GM08714 (cell line): ENCODE data around the gene OR10K1.
"Not testable (repeated sequence)": the region's sequence is repeated elsewhere in the genome, so short reads cannot be mapped to it uniquely, and the experiment has no call there.

ENCODE experiments used
- H3K4me3 ChIP-seq: fragments of 200-500 bp; sonication (Bioruptor generic); 2 replicates; pipeline ENCODE4 v1.5.1; 2014; ENCODE audit warnings: mild to moderate bottlenecking, low read length, inconsistent platforms
- ZNF274 ChIP-seq: IDR thresholded peaks from 2 replicates; pipeline ENCODE4 v1.6.1; 2012; ENCODE audit warnings: mild to moderate bottlenecking, low read depth, low read length

OR10K1 gene, protein sequence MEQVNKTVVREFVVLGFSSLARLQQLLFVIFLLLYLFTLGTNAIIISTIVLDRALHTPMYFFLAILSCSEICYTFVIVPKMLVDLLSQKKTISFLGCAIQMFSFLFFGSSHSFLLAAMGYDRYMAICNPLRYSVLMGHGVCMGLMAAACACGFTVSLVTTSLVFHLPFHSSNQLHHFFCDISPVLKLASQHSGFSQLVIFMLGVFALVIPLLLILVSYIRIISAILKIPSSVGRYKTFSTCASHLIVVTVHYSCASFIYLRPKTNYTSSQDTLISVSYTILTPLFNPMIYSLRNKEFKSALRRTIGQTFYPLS

DNA sequence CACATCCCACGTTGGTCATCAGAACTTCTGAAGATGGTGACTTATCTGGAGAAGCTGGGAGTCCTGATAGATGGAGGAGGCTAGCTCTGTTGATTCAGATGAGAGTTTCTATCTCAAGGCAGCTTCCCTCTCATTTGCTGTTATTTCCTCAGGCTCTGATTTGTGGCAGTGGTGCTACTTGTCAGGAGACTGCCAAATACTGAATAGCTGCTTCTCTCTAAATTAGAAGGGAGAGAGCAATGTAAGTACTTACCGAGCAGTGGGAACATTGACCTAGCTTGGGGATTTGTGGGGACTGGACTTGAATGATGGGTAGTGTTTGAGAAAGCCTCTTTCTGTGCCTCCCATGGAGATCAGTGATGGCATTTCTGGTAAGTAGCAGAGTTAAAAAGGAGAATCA, at the start of gene OR10K1:
TSS of gene OR10K1 (plus strand) at position 301 of the 400 bp plus-strand sequence. CDS start 3,728 bp downstream, outside the sequence.
- TF ChIP-seq ZNF274 = no peak
- H3K4me3 ChIP-seq = no peak within 1 kb of the TSS

DNA sequence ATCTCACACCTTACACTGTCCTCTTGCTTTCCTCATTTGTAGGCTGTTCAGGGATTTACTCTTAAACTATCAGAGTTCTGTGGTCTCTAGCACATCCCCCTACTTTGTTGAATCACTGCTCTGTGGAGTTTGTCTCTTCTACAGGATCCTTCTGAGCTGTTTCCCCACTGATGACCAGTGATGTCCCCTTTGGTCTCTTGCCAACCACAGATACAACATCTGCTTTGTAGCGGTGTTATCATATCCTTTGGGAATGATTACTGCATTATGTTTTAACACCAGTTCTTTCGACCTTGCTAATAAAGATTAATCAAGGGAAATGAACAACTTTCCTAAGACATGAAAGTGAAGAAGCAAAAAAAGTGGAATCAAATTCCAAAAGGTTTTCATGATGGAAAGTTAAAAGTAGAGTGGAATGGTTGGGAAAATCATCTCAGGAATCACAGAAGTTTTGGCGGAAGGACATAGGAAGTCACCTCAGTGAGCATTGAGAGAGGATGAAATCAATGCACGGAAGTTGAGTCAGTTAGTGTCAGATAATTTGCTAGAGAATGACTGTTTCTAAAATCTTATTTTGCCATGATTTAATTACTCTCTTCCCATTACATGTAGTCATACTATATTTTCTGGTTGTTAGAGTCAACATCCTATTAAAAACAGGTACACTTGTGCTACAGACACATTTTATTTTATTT, 46.8 kb upstream of the OR10K1 start:
- TF ChIP-seq ZNF274 = no peak
- H3K4me3 ChIP-seq = no peak overlapping the region

DNA sequence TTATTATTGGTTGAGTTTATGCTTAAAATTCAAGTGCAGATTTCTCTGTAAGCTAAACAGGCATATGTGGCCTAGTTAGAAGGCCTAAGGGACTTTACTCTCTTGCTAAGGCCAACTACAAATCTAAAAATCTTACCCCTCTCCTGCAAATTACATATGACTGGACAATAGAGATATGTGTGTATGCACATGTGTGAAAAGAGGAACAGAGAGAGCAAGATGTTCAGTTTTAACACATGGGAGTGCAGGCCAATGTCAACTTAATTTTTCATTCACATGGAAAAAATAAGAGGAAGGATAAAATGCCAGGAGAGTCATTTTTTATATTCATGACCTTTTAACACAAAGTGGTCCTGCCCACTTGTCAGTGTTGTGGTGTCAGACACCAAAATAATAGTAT, 44.0 kb upstream of the OR10K1 start:
- TF ChIP-seq ZNF274 = no peak

DNA sequence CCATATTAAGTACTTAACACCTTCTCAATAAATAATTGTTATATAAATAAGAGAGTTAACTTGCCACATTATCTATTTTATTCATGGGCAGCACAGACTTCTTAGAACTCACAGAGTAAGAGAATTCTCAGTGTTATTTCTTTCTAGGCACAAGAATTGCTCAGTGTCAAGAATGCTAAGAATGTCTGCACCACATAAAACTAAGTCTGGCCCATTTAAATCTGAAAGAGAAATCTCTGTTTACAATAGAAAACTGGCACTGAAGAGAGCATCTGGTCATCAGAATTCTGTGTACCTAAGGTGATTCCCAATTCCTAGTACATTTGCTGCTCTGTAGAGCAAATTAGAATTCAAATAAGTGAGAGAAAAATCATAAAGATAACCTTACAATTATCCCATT, 39.4 kb upstream of the OR10K1 start:
- TF ChIP-seq ZNF274 = no peak
- no peak overlapping the region for H3K4me3 ChIP-seq

More for the DNA sequence above, 44.0 kb upstream of the OR10K1 start:
- no peak overlapping the region for H3K4me3 ChIP-seq

DNA sequence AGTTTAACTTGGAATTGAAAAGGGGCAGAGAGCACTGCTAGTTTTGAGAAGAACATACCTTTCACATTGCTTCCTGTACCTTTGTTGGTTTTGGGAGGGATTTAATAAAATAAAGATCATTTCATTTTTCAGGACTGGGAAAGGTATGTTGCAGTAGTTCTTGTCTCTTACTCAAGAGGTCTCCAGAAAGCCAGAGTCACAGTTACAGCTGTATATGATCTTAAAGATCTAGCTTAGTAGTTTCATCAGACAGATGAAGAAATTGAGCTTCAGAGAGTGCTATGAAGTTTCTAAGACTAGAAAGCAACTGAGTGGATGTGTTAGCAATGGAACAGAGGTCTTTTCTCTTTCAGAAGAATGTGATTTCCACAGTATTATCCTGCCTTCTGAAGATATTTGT, 36.6 kb upstream of the OR10K1 start:
- TF ChIP-seq ZNF274 = no peak
- no peak overlapping the region for H3K4me3 ChIP-seq

DNA sequence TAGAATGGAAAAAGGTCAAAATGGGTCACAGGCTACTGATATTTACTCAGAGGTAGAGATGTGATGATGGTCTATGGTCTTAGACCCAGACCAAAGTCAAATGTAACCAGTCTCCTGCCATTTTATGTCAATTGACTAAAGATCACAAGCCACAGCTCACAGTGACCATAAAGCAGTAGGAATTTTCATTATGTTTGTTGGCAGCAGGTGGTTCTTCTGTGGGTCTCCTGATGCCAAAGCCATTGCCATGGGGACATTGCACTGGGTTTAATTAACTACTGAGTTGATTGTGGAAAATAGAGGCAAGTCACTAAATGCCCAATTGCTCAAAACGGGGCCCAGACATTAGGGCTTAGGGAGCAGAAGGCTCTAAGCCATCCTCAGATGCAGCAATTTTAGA, 35.5 kb upstream of the OR10K1 start, which contains the start of gene OR10K2:
TSS of gene OR10K2 (minus strand) at position 101 of the 400 bp plus-strand sequence. CDS start 5,371 bp downstream, outside the sequence.
- TF ChIP-seq ZNF274 = no peak
- H3K4me3 ChIP-seq = no peak within 1 kb of the TSS

DNA sequence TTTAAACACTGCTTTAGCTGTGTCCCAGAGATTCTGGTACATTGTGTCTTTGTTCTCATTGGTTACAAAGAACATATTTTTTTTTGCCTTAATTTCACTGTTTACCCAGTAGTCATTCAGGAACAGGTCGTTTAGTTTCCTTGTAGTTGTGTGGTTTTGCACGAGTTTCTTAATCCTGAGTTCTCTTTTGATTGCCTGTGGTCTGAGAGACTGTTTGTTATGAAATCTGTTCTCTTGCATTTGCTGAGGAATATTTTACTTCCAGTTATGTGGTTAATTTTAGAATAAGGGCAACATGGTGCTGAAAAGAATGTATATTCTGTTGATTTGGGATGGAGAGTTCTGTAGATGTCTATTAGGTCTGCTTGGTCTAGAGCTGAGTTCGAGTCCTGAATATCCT, 31.5 kb upstream of the OR10K1 start:
- not testable (repeated sequence) for H3K4me3 ChIP-seq

DNA sequence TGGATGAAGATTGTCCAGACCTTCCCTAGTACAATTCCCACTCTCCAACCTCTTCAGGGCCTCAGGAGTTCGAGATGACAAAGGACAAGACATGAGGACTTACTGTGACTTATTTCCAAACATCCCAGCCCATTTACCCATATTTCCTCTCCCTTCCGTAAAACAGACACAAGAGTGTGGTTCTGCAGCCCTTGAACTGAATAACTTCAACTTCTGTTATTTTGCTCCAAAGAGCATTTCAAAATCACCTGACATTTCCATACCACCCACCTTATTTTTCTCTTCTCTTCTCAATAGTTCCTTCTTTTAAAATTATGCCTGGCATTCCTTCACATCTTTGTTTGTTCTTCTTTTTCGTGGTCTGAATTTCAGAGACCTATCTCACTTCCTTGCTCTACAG, 26.9 kb upstream of the OR10K1 start:
- TF ChIP-seq ZNF274 = no peak
- no peak overlapping the region for H3K4me3 ChIP-seq

DNA sequence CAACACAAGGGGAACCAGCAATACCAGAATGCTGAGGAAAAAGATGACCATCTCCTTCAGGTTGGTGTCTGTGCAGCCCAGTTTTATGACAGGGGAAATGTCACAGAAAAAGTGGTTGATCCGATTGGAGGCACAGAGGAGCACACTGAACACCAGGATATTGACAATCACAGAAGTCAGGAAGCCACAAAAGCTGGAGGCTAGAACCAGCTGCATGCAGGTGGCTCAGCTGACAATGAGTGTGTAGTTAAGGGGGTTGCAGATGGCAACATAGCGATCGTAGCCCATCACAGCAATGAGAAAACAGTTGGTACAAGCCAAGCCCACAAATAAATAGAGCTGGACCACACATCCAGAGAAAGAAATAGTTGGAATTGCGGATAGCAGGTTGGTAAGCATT, 16.3 kb upstream of the OR10K1 start:
- no peak overlapping the region for H3K4me3 ChIP-seq
- TF ChIP-seq ZNF274 = no peak

DNA sequence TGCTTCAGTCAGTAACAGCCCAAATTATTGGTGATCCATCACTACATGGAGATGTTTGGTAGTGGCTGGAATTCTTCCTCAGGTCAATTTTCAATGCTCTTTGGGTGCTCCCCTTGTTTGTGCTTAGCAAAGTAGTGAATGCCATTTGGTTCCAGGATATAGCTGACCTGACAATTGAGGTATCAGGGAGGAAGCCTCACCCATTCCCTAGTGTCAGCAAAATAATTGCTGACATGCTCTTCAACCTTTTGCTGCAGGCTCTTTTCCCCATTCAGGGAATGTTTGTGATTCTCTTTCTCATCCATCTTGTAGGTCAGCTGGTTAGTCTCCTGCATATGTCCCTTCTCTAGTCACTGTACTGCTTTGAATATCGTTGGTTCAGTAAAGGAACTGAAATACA, 7.1 kb upstream of the OR10K1 start:
- TF ChIP-seq ZNF274 = no peak
- H3K4me3 ChIP-seq = no peak overlapping the region

DNA sequence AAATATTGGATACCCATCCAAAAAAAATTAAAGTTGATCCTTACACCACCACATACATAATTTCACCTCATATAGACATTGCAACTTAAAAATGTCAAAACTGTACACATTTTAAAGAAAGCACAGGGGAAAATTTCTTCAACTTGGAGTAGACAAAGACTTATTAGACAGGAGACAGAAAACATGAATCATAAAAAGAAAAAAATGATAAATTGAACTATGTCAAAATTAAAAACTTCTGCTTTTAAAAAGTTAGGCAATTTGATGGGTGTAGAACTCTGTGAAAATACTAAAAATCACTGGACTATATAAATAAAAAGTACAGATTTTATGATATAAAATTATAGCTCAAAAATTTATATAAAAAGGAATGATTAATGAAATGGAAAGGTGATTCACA, 4.4 kb upstream of the OR10K1 start:
- TF ChIP-seq ZNF274 = no peak
- H3K4me3 ChIP-seq = no peak overlapping the region

DNA sequence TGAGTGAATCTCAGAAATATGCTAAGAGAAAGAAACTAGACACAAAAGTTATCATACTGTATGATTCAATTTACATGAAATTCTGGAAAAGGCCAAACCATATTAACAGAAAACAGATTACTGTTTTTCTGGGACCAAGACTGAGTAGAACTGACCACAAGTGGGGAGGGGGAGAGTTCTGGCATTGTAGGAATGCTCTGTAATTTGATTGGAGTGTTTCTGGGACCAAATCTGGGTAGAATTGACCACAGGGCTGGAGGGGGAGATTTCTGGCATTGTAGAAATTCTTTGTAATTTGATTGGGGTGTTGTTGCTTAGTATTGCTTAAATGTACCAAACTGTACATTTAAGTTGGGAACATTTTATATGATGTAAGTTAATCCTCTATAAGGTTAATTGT, 3.4 kb upstream of the OR10K1 start:
- no peak for TF ChIP-seq ZNF274
- no peak overlapping the region for H3K4me3 ChIP-seq

DNA sequence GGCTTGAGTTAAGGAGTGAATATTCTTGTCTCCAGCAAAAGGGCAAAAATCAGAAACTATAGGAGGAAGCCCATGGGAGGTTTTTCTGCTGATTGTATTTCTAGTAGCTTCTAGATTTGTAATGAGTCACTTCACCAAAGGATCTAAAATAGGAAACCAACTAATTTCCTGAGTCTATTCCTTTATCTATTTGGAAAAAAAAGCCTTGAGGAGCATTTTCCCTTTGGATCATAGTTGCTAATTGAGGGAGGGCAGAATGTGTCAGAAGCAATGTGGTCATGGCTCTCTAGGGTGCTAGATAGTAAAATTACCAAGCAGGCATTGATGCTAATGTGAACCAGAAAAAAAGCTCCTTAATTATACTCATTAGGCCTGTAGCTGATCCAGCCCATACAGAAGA, 10.3 kb downstream of the OR10K1 start, which contains the start of gene OR10R2:
TSS of gene OR10R2 (plus strand) at position 301 of the 400 bp plus-strand sequence. CDS start 106 bp downstream, outside the sequence.
- TF ChIP-seq ZNF274 = no peak
- H3K4me3 ChIP-seq = no peak within 1 kb of the TSS

DNA sequence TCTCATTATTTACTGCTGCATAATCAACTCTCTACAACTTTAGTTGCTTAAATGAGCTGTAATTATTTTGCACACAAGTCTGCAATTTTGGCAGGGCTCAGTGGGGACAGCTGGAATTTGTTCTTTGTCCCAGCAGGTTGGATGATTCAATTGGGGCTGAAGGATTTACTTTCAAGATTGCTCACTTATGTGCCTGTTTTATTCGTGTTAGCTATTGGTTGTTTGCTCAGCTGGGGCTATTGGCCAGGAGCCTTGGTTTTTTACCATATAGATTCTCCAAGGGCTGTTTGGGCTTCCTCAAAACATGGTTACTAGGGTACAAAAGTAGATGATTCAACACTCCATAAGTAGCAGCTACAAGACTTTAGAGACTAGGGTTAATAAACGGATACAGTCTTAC, 23.8 kb downstream of the OR10K1 start:
- no peak for TF ChIP-seq ZNF274
- no peak overlapping the region for H3K4me3 ChIP-seq

DNA sequence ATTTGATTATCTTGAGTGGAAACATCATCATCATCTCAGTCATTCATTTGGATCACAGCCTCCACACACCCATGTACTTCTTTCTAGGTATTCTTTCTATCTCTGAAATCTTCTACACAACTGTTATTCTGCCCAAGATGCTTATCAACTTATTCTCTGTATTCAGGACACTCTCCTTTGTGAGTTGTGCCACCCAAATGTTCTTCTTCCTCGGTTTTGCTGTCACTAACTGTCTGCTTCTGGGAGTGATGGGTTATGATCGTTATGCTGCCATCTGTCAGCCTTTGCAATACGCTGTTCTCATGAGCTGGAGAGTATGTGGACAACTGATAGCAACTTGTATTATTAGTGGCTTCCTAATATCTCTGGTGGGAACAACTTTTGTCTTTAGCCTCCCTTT, 29.7 kb downstream of the OR10K1 start:
- no peak for TF ChIP-seq ZNF274
- H3K4me3 ChIP-seq = no peak overlapping the region
